Activated naive CD8-positive, alpha-beta T cell treated with anti-CD3 and anti-CD28 coated beads, Interleukin-2, amount 10 ng/mL, durations not matched to agents 7 days and 5 days (primary cell): ENCODE measurements around the gene RAB34. TPM values are rescaled to one million over a fixed set of nuclear protein-coding genes. Genes with fewer than 3 reads are reported as not detected.

Experiments
- total RNA-seq, 2 experiments: library from RNA; stranded (reverse); gene quantifications; one replicate each; pipeline ENCODE4 v1.2.3, GENCODE V29; 2021

RAB34 gene
- total RNA-seq, 2 experiments from 2014 or later, result 7.3 to 8.2 TPM

Other genes with a start within 250 kb of the RAB34 start
- not detected for gene SLC13A2, start 244.2 kb downstream of the RAB34 start, total RNA-seq
- not detected for gene FOXN1, start 211.5 kb downstream of the RAB34 start, total RNA-seq
- gene UNC119, start 165.2 kb downstream of the RAB34 start, total RNA-seq, result 10 to 100 TPM; 54.9 to 57.8 TPM
- 10 to 100 TPM; 60.5 to 63.1 TPM for gene PIGS, start 146.3 kb downstream of the RAB34 start, total RNA-seq
- 100 to 1,000 TPM; 142 to 154 TPM for gene ALDOC, start 141.0 kb downstream of the RAB34 start, total RNA-seq
- gene SPAG5, start 118.8 kb downstream of the RAB34 start, total RNA-seq, result 100 to 1,000 TPM; 109 to 118 TPM
- 10 to 100 TPM; 20.7 to 24.9 TPM for gene RSKR, start 103.7 kb downstream of the RAB34 start, total RNA-seq
- 100 to 1,000 TPM; 144 to 157 TPM for gene BLTP2, start 72.7 kb downstream of the RAB34 start, total RNA-seq
- 10 to 100 TPM; 47.3 to 50.1 TPM for gene SDF2, start 56.0 kb downstream of the RAB34 start, total RNA-seq
- 10 to 100 TPM; 81.4 to 87.1 TPM for gene SUPT6H, start 55.7 kb downstream of the RAB34 start, total RNA-seq
- gene PROCA1, start 6.0 kb downstream of the RAB34 start, total RNA-seq, result 10 to 100 TPM; 12.0 to 12.1 TPM
- gene RPL23A, start 2.1 kb upstream of the RAB34 start, total RNA-seq, result 1,000 to 10,000 TPM; 2,286 to 2,290 TPM
- 1 to 10 TPM; 1.6 to 2.2 TPM for gene TLCD1, start 8.4 kb upstream of the RAB34 start, total RNA-seq
- gene NEK8, start 10.9 kb upstream of the RAB34 start, total RNA-seq, result 1 to 10 TPM; 7.1 to 8.9 TPM
- gene TRAF4, start 26.1 kb upstream of the RAB34 start, total RNA-seq, result 10 to 100 TPM; 48.1 to 55.3 TPM
- 10 to 100 TPM; 17.0 to 21.2 TPM for gene FAM222B, start 124.9 kb upstream of the RAB34 start, total RNA-seq
- 10 to 100 TPM; 34.3 to 37.6 TPM for gene ERAL1, start 137.1 kb upstream of the RAB34 start, total RNA-seq
- gene FLOT2, start 179.9 kb upstream of the RAB34 start, total RNA-seq, result 100 to 1,000 TPM; 195 to 216 TPM
- 10 to 100 TPM; 31.6 to 32.0 TPM for gene DHRS13, start 185.2 kb upstream of the RAB34 start, total RNA-seq
- gene PHF12, start 233.7 kb upstream of the RAB34 start, total RNA-seq, result 10 to 100 TPM; 98.6 to 99.9 TPM